Progenitor cell of endocrine pancreas (in vitro differentiated cells): ENCODE results near the gene ESYT2. TPM values are rescaled to one million over a fixed set of nuclear protein-coding genes. Genes with fewer than 3 reads are reported as not detected.

Source experiments
- DNase-seq: peaks from one replicate; pipeline ENCODE4 v3.0.0; 2021; ENCODE audit warnings: low spot score; ENCODE audit not compliant: unreplicated experiment
- H3K27ac Mint-ChIP-seq: 2 replicates; pipeline ENCODE4 v1.8.0; 2021; ENCODE audit warnings: mild to moderate bottlenecking, moderate library complexity, mixed read lengths
- H3K27me3 Mint-ChIP-seq: 2 replicates; pipeline ENCODE4 v1.8.0; 2021; ENCODE audit warnings: mixed read lengths
- H3K36me3 Mint-ChIP-seq: 2 replicates; pipeline ENCODE4 v1.8.0; 2022; ENCODE audit warnings: mixed read lengths; ENCODE audit not compliant: insufficient read depth
- H3K4me1 Mint-ChIP-seq: 2 replicates; pipeline ENCODE4 v1.8.0; 2021; ENCODE audit warnings: low read depth, mixed read lengths
- H3K4me3 Mint-ChIP-seq: 2 replicates; pipeline ENCODE4 v1.8.0; 2021; ENCODE audit warnings: low read depth, mild to moderate bottlenecking, moderate library complexity, mixed read lengths
- H3K9me3 Mint-ChIP-seq: 2 replicates; pipeline ENCODE4 v1.8.0; 2021; ENCODE audit warnings: low read depth, mixed read lengths
- total RNA-seq: library from RNA; stranded (reverse); gene quantifications from 2 replicates; pipeline ENCODE4 v1.2.1, GENCODE V29; 2021
- TF ChIP-seq, protein P1 (sequence below): fragments of 200-600 bp; sonication (generic); IDR thresholded peaks from one replicate; pipeline ENCODE4 v1.5.0; 2021; ENCODE audit warnings: antibody characterized with exemption, mild to moderate bottlenecking; ENCODE audit not compliant: unreplicated experiment

Gene ESYT2
- total RNA-seq, 1 donor from 2014 or later: 29.4 TPM

DNA sequence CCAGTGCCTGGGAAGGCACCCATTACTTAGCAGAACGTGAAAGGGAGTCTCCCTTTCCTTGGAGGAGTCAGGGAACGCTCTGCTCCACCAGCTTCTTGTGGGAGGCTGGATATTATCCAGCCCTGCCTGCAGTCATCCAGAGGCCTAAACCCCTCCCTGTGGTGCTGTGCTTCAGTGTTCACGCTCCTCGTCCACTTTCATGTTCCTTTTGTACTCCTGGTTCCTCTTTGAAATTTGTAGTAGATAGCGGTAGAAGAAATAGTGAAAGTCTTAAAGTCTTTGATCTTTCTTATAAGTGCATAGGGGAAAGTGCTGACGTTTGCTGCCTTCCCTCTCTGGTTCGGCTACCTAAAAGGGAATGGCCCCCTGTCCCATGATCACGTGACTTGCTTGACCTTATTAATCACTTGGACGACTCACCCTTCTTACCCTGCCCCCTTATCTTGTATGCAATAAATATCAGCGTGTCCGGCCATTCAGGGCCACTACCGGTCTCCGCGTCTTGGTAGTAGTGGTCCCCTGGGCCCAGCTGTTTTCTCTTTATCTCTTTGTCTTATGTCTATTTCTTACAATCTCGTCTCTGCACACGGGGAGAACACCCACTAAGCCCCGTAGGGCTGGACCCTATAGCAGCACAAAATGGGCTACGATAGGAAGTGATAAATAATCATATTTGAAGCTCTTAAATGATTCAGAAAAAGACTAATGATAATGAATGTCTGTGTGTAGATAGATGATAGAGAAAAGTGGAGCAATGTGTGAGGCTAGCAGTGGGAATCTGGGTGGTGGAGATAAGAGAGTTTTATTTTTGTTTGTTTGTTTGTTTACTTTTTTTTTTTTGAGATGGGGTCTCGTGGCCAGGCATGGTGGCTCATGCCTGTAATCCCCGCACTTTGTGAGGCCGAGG, 5.8 kb upstream of the ESYT2 start:
- Mint-ChIP-seq H3K27me3 (peaks cover 5% of the 10 kb centered on the region), H3K4me3 (no peak overlapping the region), H3K27ac (no peak overlapping the region), H3K9me3 (no peaks in the 10 kb centered on the region), H3K4me1 (peaks cover 20% of the 10 kb centered on the region), H3K36me3 (no peaks in the 10 kb centered on the region)
- DNase-seq: no peak
- TF ChIP-seq, protein P1, sequence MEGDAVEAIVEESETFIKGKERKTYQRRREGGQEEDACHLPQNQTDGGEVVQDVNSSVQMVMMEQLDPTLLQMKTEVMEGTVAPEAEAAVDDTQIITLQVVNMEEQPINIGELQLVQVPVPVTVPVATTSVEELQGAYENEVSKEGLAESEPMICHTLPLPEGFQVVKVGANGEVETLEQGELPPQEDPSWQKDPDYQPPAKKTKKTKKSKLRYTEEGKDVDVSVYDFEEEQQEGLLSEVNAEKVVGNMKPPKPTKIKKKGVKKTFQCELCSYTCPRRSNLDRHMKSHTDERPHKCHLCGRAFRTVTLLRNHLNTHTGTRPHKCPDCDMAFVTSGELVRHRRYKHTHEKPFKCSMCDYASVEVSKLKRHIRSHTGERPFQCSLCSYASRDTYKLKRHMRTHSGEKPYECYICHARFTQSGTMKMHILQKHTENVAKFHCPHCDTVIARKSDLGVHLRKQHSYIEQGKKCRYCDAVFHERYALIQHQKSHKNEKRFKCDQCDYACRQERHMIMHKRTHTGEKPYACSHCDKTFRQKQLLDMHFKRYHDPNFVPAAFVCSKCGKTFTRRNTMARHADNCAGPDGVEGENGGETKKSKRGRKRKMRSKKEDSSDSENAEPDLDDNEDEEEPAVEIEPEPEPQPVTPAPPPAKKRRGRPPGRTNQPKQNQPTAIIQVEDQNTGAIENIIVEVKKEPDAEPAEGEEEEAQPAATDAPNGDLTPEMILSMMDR: no peak

DNA sequence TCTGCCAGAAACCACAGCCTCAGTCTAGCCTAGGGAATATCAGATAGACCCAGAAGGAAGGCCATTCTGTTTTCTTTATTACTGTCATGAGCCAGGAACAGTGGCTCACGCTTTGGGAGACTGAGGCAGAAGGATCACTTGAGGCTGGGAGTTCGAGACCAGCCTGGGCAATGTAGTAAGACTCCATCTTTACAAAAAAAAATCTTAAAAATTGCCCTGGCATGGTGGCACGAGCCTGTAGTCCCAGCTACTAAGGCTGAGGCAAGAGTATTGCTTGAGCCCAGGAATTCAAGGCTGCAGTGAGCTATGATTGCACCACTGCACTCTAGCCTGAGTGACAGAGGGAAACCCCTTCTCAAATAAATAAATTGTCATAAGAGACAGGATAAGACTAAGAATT, 3.7 kb upstream of the ESYT2 start:
- Mint-ChIP-seq H3K4me1 (peaks cover 22% of the 10 kb centered on the region), H3K4me3 (no peak overlapping the region), H3K9me3 (no peaks in the 10 kb centered on the region), H3K27me3 (peaks cover 5% of the 10 kb centered on the region), H3K27ac (no peak overlapping the region), H3K36me3 (no peaks in the 10 kb centered on the region)
- TF ChIP-seq, protein P1: no peak
- no peak for DNase-seq

DNA sequence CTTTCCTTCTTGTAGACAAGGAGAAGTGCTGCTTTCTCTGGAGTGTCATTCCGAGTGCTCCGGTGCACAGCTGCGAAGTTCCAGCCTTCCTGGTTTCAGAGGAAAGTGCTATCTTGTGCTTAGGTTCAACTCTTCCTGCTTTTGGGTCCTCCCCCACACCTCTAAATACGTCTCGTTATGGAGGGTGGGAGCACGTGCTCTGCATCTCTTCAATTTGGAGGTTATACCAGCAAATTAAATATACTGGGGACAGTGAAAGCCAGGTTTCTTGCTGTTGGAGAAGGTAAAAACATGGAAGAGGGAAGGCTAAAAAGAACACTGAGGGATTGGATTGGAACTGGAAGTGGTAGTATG, 2.4 kb upstream of the ESYT2 start:
- Mint-ChIP-seq H3K27ac (peak overlapping the region; percentile 98), H3K9me3 (no peaks in the 10 kb centered on the region), H3K4me1 (peaks cover 31% of the 10 kb centered on the region), H3K27me3 (peaks cover 5% of the 10 kb centered on the region), H3K36me3 (peaks cover 2% of the 10 kb centered on the region), H3K4me3 (no peak overlapping the region)
- TF ChIP-seq, protein P1: no peak
- DNase-seq: no peak

DNA sequence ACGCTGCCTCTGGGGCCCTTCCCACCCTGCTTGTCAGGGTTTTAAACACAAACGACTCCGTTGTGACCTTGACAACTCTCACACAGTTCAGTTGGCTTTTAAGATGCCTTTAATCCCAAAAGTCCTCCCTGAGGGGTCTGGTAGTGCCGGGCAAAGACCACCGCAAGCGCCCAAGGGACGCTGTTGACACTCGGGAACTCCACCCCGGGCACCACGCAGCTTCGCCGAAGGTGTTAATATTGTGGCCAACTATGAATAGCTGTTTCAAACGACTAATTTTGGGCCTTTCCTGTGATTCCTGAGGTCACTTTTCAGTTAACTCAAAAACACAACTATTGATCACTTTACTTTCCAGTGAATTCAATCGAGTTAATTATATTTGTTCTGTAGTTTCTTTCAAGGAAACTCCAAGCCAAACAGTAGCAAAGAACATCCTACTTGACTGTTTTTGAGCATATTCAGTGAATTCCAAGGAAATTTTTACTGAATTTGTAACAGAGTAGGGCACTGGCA, 958 bp upstream of the ESYT2 start:
- TF ChIP-seq, protein P1: no peak
- H3K27ac Mint-ChIP-seq: peak overlapping the region; percentile 98
- H3K9me3 Mint-ChIP-seq: no peaks in the 10 kb centered on the region
- H3K4me3 Mint-ChIP-seq: peak overlapping the region; percentile 80
- DNase-seq: no peak
- peaks cover 2% of the 10 kb centered on the region for H3K36me3 Mint-ChIP-seq
- H3K4me1 Mint-ChIP-seq: peaks cover 28% of the 10 kb centered on the region
- peaks cover 5% of the 10 kb centered on the region for H3K27me3 Mint-ChIP-seq

DNA sequence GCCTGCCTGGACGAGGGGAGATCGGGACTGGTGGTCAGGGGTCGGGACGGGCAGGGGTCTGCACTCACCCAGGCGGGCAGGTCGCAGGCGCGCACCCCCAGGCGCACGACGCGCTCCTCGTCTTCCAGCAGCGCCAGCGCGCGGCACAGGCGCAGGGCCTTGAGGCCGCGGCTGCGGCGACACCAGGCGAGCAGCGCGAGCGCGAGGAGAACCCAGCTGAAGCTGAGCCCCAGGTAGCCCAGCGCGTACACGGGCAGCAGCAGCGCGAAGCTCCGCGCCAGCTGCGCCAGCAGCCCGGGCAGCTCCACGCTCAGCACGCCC, 328 bp downstream of the ESYT2 start:
- peaks cover 23% of the 10 kb centered on the region for H3K4me1 Mint-ChIP-seq
- H3K27ac Mint-ChIP-seq: peak overlapping the region; percentile 84
- peaks cover 5% of the 10 kb centered on the region for H3K27me3 Mint-ChIP-seq
- peak; percentile 39 for DNase-seq
- no peaks in the 10 kb centered on the region for H3K9me3 Mint-ChIP-seq
- peaks cover 2% of the 10 kb centered on the region for H3K36me3 Mint-ChIP-seq
- peak overlapping the region; percentile 89 for H3K4me3 Mint-ChIP-seq
- TF ChIP-seq, protein P1: no peak
